Aorta (tissue), 5 donors: ENCODE measurements around the gene PPP6R1. TPM values are rescaled to one million over a fixed set of nuclear protein-coding genes. Genes with fewer than 3 reads are reported as not detected.

Source experiments
- ATAC-seq: fragments of 200-7000 bp; cut with Tn5 transposase; one replicate; pipeline ENCODE4 v1.9.1; 2022; ENCODE audit warnings: moderate library complexity; ENCODE audit not compliant: low FRiP score
- DNase-seq, 2 donors: peaks; one replicate each; pipeline ENCODE4 v3.0.0-alpha.2; 2020
- H3K27ac ChIP-seq, 2 donors: one replicate each; pipeline ENCODE4 v1.5.1; 2013; ENCODE audit warnings: low read length in 2 of 2, mild to moderate bottlenecking in 2 of 2, moderate library complexity in 2 of 2, control low read depth in 1 of 2, inconsistent platforms in 1 of 2, low read depth in 1 of 2
- H3K27me3 ChIP-seq, 2 donors: one replicate each; pipeline ENCODE4 v1.6.1; 2013; ENCODE audit warnings: control low read depth in 1 of 2, low read length in 1 of 2, mild to moderate bottlenecking in 1 of 2, moderate library complexity in 1 of 2; ENCODE audit not compliant: insufficient read depth in 2 of 2, control insufficient read depth in 1 of 2
- H3K36me3 ChIP-seq, 2 donors: one replicate each; pipeline ENCODE4 v1.6.1; 2013; ENCODE audit warnings: control low read depth in 1 of 2, low read length in 1 of 2, mild to moderate bottlenecking in 1 of 2; ENCODE audit not compliant: insufficient read depth in 2 of 2, control insufficient read depth in 1 of 2
- H3K4me1 ChIP-seq, 2 donors: one replicate each; pipeline ENCODE4 v1.6.1; 2013; ENCODE audit warnings: low read length in 2 of 2, control low read depth in 1 of 2, mild to moderate bottlenecking in 1 of 2, moderate library complexity in 1 of 2; ENCODE audit not compliant: insufficient read depth in 2 of 2, control insufficient read depth in 1 of 2
- H3K4me3 ChIP-seq, 2 donors: one replicate each; pipeline ENCODE4 v1.5.1; 2013; ENCODE audit warnings: low read length in 2 of 2, control low read depth in 1 of 2, mild to moderate bottlenecking in 1 of 2
- H3K9me3 ChIP-seq: one replicate; pipeline ENCODE4 v1.6.1; 2013; ENCODE audit warnings: mild to moderate bottlenecking, low read length; ENCODE audit not compliant: control insufficient read depth
- WGBS, 2 donors: extraction: QIAGEN DNeasy Blood & Tissue Kit; methylation state at CpG; one replicate each; pipeline ENCODE4 v1.1.7; 2013; 5-methylcytosine and 5-hydroxymethylcytosine counted together
- intact Hi-C, 2 donors: fragments of 100-400 bp; cut with DNase I; formaldehyde crosslinking; loops; one replicate each; pipeline versions ENCODE4 v1.14.2 to v1.15.0; 2022
- polyA plus RNA-seq, 2 donors: library from polyadenylated mRNA; stranded (reverse); fragments of 200-250 nt; gene quantifications; one replicate each; pipeline ENCODE4 v1.2.3, GENCODE V29; 2013
- total RNA-seq, 2 donors: library from RNA; stranded (reverse); fragmentation: NEBNext Ultra II Directional; extraction: Animal tissue kit (Norgen Biotek cat#: 25700); gene quantifications; one replicate each; pipeline ENCODE4 v1.2.1, GENCODE V29; 2021
- donor health status: healthy with polysubstance abuse.
- donor health status: Bipolar disorder and iron deficiency.
- donor health status: DM: no; HTN: no; CAD: no.
- donor health status: DM: no; HTN: no; CAD: no.
- donor health status: DM: yes; HTN: yes; CAD: no.

The PPP6R1 gene
- total and polyA plus RNA-seq, 4 donors = 15.2 to 55.4 (median 36.6) TPM

DNA sequence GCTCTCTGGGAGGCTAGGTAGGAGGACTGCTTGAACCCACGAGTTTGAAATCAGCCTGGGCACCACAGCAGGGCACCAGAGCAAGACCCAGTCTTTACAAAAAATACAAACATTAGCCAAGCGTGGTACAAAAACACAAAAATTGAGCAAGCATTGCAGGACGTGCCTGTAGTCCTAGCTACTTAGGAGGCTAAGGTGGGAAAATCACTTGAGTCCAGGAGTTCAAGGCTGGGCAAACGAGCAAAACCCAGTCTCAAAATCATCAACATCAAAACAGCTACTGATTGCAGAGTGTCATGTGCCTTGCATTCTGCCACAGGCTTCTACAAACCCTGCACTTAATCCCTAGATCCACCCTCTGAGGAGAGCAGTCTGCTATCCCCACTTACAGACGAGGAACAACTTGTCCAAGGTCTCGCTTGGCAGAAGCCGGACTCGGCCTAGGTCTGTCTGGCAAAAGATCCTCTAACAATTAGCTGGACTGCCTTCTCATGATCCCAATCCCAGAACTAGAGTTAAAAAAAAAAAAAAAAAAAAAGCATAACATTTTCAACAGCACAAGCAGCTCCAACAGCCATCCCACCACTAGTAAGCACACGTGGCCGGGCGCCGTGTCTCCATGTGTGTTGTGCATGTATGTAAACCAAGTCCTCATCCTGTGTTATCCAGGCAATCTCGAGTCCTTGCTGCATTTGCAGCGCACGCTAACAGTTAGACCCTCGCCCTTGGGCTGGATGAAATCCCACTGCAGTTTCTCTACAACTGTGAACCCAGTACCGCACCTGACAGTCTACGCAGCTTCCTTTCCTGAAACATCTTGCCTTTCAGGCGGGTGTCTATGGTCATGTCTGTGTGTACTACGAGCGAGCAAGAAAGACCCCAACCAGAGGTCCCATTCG lies 2.0 kb downstream of the PPP6R1 start:
- WGBS, 2 donors = 49 to 53% methylated on average over 21 to 22 of the region's 22 CpGs

GRCh38 chr19:55255618-55256423 lies 3.0 kb downstream of the PPP6R1 start:
- intact Hi-C loops = no loop called here
- peak in 1 of 2 donors; percentile 53 for DNase-seq
- Histone ChIP-seq H3K4me3 (no peak overlapping the region), H3K27ac (no peak overlapping the region), H3K4me1 (no peaks in the 10 kb centered on the region), H3K36me3 (no peaks in the 10 kb centered on the region), H3K27me3 (no peaks in the 10 kb centered on the region), H3K9me3 (no peaks in the 10 kb centered on the region)
- no peak for ATAC-seq
- 70 to 74% methylated on average over 17 of the region's 17 CpGs for WGBS, 2 donors

More for the DNA sequence above, 2.0 kb downstream of the PPP6R1 start:
- intact Hi-C loops = no loop called here
- ATAC-seq (no peak), DNase-seq (no peak)
- Histone ChIP-seq H3K27ac (no peak overlapping the region), H3K4me3 (no peak overlapping the region), H3K9me3 (no peaks in the 10 kb centered on the region), H3K27me3 (no peaks in the 10 kb centered on the region), H3K4me1 (no peaks in the 10 kb centered on the region), H3K36me3 (no peaks in the 10 kb centered on the region)

- no peak overlapping the region for H3K4me3 ChIP-seq
- ATAC-seq = no peak
- H3K36me3 ChIP-seq = no peaks in the 10 kb centered on the region
- WGBS, 2 donors = 52 to 60% methylated on average over 6 of the region's 6 CpGs
- no peaks in the 10 kb centered on the region for H3K9me3 ChIP-seq
- H3K27me3 ChIP-seq = no peaks in the 10 kb centered on the region
- no peak for DNase-seq
- H3K4me1 ChIP-seq = no peaks in the 10 kb centered on the region
- intact Hi-C loops = no loop called here
- no peak overlapping the region for H3K27ac ChIP-seq
Measured at GRCh38 chr19:55254625-55254977, 4.2 kb downstream of the PPP6R1 start.

DNA sequence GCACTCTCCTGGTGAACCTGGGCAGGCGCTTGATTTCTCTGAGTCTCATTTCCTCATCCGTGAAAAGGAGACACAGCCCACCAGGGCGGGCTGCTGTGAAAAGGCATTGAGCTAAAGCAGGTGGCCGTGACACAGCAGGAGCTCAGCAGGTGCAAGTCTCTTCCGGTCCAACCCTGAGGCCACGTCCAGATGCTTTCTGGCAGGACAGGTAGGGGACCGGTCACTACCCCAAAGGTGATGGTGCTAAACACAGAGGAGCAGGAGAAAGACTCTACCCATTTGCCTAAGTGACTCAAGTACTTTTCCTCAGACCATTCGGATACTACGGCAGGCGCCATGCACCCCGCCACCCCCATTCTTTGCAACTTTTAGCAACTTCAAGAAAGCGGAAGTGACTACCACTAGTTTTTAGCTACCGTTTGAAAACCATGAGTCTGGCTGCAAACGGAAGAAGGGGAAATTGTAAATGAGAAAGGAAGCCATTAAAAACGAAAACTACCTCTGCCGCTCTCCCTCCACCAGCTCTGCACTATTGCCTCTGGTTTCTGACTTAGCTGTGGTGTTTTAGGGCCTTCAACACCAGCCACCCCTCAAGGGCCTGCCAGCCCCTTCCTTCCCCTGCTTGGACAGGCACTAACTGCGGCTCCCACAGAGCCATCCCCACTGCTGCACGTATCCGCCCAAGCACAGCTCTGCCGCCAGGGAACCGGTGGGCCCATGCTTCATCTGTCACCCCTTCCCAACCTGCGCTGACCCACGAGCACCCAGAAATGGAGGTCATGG lies 4.8 kb downstream of the PPP6R1 start:
- H3K27ac ChIP-seq = no peak overlapping the region
- 77 to 78% methylated on average over 23 of the region's 23 CpGs for WGBS, 2 donors
- intact Hi-C loops = no loop called here

GRCh38 chr19:55252760-55253663 lies 5.8 kb downstream of the PPP6R1 start:
- Histone ChIP-seq H3K27me3 (no peaks in the 10 kb centered on the region), H3K4me3 (no peak overlapping the region), H3K36me3 (no peaks in the 10 kb centered on the region), H3K9me3 (no peaks in the 10 kb centered on the region), H3K27ac (no peak overlapping the region), H3K4me1 (no peaks in the 10 kb centered on the region)
- intact Hi-C loops = no loop called here
- 84 to 86% methylated on average over 21 of the region's 21 CpGs for WGBS, 2 donors
- DNase-seq = peak in 1 of 2 donors; percentile 34
- ATAC-seq = no peak

More for the DNA sequence above, 4.8 kb downstream of the PPP6R1 start:
- Histone ChIP-seq H3K9me3 (no peaks in the 10 kb centered on the region), H3K27me3 (no peaks in the 10 kb centered on the region), H3K36me3 (no peaks in the 10 kb centered on the region), H3K4me3 (no peak overlapping the region), H3K4me1 (no peaks in the 10 kb centered on the region)
- ATAC-seq (no peak), DNase-seq (peak in 1 of 2 donors; percentile 47)

DNA sequence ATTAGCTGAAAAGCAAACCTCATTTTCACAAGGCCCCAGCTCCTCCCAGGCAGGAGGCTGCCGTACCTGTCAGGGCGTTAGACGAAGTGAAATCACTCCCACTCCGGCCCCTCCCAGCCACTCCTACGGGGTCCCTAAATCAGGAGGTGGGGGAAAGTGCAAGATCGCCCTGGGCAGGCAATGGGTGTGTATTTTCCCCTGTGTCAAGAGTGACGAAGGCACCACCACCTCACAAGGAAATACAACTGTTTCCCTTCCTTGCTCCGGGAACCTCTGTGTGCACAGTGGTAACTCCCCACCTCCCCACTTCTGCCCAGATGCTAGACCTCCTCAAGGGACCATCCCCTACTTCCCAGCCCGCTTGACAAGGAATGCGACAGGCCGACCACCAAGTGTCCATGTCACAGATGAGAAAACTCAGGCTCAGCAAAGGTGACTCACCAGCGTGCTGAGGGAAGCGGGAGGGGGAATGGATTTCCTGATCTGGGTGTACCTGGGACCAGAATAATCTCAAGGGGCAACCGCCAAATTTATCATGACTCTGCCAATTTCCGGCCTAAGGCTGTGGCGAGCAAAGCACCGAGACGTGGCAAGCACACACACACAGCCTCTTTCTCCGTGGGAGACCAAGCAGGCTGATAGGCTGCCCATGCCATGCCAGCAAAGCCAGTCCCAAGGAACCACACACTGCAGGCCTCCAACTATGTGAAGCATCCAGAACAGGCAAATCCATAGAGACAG lies 7.3 kb downstream of the PPP6R1 start:
- H3K4me1 ChIP-seq = no peaks in the 10 kb centered on the region

GRCh38 chr19:55250262-55251036 lies 8.4 kb downstream of the PPP6R1 start:
- intact Hi-C loops = no loop called here
- no peak for ATAC-seq
- H3K27ac ChIP-seq = no peak overlapping the region
- H3K9me3 ChIP-seq = no peaks in the 10 kb centered on the region
- no peaks in the 10 kb centered on the region for H3K36me3 ChIP-seq
- no peak for DNase-seq
- no peak overlapping the region for H3K4me3 ChIP-seq
- H3K4me1 ChIP-seq = no peaks in the 10 kb centered on the region
- 91 to 92% methylated on average over 18 of the region's 18 CpGs for WGBS, 2 donors
- no peaks in the 10 kb centered on the region for H3K27me3 ChIP-seq

More for the DNA sequence above, 7.3 kb downstream of the PPP6R1 start:
- Histone ChIP-seq H3K36me3 (no peaks in the 10 kb centered on the region), H3K27ac (no peak overlapping the region), H3K4me3 (no peak overlapping the region), H3K9me3 (no peaks in the 10 kb centered on the region), H3K27me3 (no peaks in the 10 kb centered on the region)
- WGBS, 2 donors = 70 to 71% methylated on average over 19 of the region's 19 CpGs
- intact Hi-C loops = no loop called here
- DNase-seq (peak in 1 of 2 donors; percentile 38), ATAC-seq (no peak)
